ENCODE results near the gene MPPED2. TPM values are rescaled to one million over a fixed set of nuclear protein-coding genes. Genes with fewer than 3 reads are reported as not detected.

The MPPED2 gene
- total and polyA plus RNA-seq, 2 of the 13 experiments (the other 11 are each of a cell fraction or from before 2014, with no cell fraction given): not detected

DNA sequence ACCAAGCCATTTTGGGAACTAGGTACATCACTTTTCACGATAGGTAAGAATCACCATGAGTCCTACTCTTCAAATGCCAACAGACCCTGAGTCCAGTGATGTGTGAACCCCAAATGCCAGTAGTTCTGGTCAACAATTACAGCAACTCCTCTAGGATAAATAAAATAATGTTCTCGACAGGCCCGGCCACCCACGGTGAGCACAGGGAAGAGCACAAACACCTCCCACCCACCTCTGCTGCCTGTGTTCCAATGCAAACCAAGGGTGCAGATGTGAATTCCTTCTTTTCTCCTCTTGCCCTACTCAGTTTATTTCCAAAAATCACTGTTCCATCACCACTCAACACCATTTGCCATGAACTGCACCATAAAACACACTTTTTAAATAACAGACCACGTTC is 33.3 kb downstream of the MPPED2 start:
- FAIRE-seq (no peak), DNase-seq (ENCODE audit: low spot score) (no peak), ATAC-seq (no peak)
- no peaks in the 10 kb centered on the region for H3K9me3 ChIP-seq (ENCODE audit: low read length)
- no peak overlapping the region for H2AFZ ChIP-seq (ENCODE audit: low read length)
- no peaks in the 10 kb centered on the region for H3K36me3 ChIP-seq (replicated peaks in 1 of 2; ENCODE audit: control insufficient read depth in 1 of 2, insufficient read depth in 2 of 2, low read length in 2 of 2)
- H3K4me2 ChIP-seq (ENCODE audit: low read depth, low read length): no peak overlapping the region
- BruUV-seq (replicated peaks): no TSS peak
- no peak overlapping the region for H3K9ac ChIP-seq (ENCODE audit: insufficient read depth, low read depth, low read length)
- POLR2A ChIA-PET: no interaction called here
- in situ Hi-C loops (cut with HindIII; ENCODE audit: extremely low pct_ligation_motif_present, low pct_unique_long_range_greater_than_20kb): no loop called here
- no peak overlapping the region for H3K4me3 ChIP-seq (replicated peaks in 1 of 3; ENCODE audit: insufficient read depth in 1 of 3, low read depth in 2 of 3, low read length in 3 of 3)
- H3K4me1 ChIP-seq (ENCODE audit: insufficient read depth, low read length): no peaks in the 10 kb centered on the region
- CTCF ChIA-PET (ENCODE audit: low intra/inter-chr PET ratio, low total read pairs): no interaction called here
- no peaks in the 10 kb centered on the region for H3K79me2 ChIP-seq (ENCODE audit: insufficient read depth, low read length)
- intact Hi-C loops (cut with micrococcal nuclease; ENCODE audit: unreplicated experiment): no loop called here
- no peaks in the 10 kb centered on the region for H3K27me3 ChIP-seq (ENCODE audit: control insufficient read depth in 1 of 2, insufficient read depth in 2 of 2, low read length in 2 of 2)
- WGBS (ENCODE audit: low lambda C conversion rate): 50% methylated on average over 5 of the region's 5 CpGs
- TF ChIP-seq KDM5A (IDR thresholded peaks at IDR 0.05; ENCODE audit: borderline replicate concordance, low read length): no peak
- TF ChIP-seq REL (CRISPR knock-in tag; conservative IDR thresholded peaks at IDR 0.05): no peak
- TF ChIP-seq, protein P1, sequence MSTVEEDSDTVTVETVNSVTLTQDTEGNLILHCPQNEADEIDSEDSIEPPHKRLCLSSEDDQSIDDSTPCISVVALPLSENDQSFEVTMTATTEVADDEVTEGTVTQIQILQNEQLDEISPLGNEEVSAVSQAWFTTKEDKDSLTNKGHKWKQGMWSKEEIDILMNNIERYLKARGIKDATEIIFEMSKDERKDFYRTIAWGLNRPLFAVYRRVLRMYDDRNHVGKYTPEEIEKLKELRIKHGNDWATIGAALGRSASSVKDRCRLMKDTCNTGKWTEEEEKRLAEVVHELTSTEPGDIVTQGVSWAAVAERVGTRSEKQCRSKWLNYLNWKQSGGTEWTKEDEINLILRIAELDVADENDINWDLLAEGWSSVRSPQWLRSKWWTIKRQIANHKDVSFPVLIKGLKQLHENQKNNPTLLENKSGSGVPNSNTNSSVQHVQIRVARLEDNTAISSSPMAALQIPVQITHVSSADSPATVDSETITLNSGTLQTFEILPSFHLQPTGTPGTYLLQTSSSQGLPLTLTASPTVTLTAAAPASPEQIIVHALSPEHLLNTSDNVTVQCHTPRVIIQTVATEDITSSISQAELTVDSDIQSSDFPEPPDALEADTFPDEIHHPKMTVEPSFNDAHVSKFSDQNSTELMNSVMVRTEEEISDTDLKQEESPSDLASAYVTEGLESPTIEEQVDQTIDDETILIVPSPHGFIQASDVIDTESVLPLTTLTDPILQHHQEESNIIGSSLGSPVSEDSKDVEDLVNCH (CRISPR knock-in tag; IDR thresholded peaks at IDR 0.05): no peak
- TF ChIP-seq ZNF674 (CRISPR knock-in tag; IDR thresholded peaks at IDR 0.05; ENCODE audit: low read depth): no peak
- no peak for TF ChIP-seq ZNF761 (CRISPR knock-in tag; conservative IDR thresholded peaks at IDR 0.05)
- TF ChIP-seq ZNF792 (CRISPR knock-in tag; IDR thresholded peaks at IDR 0.05): no peak
- TF ChIP-seq TMF1 (CRISPR knock-in tag; IDR thresholded peaks at IDR 0.05; ENCODE audit: low read depth): no peak
- TF ChIP-seq, protein P2, sequence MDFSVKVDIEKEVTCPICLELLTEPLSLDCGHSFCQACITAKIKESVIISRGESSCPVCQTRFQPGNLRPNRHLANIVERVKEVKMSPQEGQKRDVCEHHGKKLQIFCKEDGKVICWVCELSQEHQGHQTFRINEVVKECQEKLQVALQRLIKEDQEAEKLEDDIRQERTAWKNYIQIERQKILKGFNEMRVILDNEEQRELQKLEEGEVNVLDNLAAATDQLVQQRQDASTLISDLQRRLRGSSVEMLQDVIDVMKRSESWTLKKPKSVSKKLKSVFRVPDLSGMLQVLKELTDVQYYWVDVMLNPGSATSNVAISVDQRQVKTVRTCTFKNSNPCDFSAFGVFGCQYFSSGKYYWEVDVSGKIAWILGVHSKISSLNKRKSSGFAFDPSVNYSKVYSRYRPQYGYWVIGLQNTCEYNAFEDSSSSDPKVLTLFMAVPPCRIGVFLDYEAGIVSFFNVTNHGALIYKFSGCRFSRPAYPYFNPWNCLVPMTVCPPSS (IDR thresholded peaks at IDR 0.05): no peak
- no peak for TF ChIP-seq IRF2 (CRISPR knock-in tag; IDR thresholded peaks at IDR 0.05)
- TF ChIP-seq ZNF569 (CRISPR knock-in tag; IDR thresholded peaks at IDR 0.05; ENCODE audit: borderline replicate concordance): no peak
- H4K20me1 ChIP-seq (ENCODE audit: insufficient read depth, low read length): no peaks in the 10 kb centered on the region
- no peak overlapping the region for H3K27ac ChIP-seq (ENCODE audit: extremely low read length, insufficient read depth, low read length)
